NCI-H526 (cell line): ENCODE data around the gene ADGRA1.
"Not testable (repeated sequence)": the region's sequence is repeated elsewhere in the genome, so short reads cannot be mapped to it uniquely, and the experiment has no call there.

Experiments used
- DNase-seq, 2 experiments: peaks; one replicate each; lab custom pipeline; 2025; lab: John Stamatoyannopoulos, UW

Gene ADGRA1

DNA sequence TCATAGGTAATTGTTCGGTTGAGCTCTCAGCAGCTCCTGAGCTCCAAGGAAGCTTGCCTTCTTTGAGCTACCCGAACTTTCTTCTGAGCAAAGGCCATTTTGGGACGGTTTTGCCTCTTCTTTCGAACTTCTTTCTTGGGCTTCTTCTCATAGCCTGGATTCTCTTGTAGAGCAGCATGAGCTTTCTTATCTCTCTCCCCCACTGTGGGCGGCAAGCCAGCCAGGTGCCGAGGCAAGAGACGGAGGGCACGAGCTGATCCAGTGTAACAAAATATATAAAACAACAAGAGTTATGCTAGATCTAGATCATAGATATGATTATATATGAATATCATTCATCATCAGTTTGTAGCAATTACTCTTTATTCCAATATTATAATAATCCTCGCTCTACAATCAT is 55.8 kb downstream of the ADGRA1 start:
- DNase-seq, result no peak

GRCh38 chr10:133144771-133145170 is 57.0 kb downstream of the ADGRA1 start:
- DNase-seq, result no peak

DNA sequence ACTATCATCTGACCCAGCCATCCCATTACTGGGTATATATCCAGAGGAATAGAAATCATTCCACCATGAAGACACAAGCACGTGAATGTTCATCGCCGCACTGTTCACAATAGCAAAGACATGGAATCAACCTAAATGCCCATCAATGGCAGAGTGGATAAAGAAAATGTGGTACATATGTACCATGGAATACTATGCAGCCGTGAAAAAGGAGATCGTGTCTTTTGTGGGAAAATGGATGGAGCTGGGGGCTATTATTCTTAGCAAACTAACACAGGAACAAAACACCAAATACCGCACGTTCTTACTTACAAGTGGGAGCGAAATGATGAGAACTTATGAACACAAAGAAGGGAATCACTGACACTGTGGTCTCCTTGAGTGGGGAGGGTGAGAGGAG is 62.5 kb downstream of the ADGRA1 start:
- DNase-seq, result no peak

- no peak for DNase-seq
Measured at GRCh38 chr10:133150656-133151055, 62.9 kb downstream of the ADGRA1 start.

DNA sequence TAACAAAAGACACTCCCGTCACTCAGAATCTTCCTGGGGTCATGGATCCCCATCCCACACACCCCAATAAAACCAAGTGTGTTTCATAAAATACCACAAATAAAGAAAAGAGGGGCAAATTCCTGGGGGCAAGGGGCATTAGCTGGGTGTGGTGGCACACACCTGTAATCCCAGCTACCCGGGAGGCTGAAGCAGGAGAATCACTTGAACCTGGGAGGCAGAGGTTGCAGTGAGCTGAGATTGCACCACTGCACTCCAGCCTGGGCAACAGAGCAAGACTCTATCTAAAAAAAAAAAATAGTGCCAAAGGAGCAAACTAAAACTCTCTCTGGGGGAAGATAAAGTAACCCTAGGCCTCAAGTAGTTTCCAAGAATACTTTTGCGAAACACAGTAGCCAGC is 63.3 kb downstream of the ADGRA1 start:
- not testable (repeated sequence) for DNase-seq

DNA sequence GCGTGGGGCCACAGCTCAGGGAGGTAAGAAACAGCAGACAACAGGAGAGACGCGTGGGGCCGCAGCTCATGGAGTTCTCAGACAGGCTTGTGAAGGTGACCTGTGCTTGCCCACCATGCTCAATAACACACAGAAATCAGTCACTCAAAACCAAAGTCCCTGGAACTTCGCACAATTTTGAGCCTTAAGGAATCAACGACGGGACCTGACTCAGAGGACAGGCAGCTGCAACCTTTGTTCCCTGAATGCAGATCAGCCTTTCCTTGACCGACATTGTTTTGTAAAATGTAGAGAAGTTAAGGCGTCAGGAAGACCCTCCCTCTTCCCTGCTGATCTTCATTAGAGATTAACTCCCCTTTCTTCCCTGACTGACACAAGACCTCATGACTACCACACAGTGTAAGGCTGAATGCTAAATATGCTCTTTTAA is 63.8 kb downstream of the ADGRA1 start:
- DNase-seq, result no peak

GRCh38 chr10:133154411-133154810 is 66.7 kb downstream of the ADGRA1 start:
- DNase-seq, result no peak

DNA sequence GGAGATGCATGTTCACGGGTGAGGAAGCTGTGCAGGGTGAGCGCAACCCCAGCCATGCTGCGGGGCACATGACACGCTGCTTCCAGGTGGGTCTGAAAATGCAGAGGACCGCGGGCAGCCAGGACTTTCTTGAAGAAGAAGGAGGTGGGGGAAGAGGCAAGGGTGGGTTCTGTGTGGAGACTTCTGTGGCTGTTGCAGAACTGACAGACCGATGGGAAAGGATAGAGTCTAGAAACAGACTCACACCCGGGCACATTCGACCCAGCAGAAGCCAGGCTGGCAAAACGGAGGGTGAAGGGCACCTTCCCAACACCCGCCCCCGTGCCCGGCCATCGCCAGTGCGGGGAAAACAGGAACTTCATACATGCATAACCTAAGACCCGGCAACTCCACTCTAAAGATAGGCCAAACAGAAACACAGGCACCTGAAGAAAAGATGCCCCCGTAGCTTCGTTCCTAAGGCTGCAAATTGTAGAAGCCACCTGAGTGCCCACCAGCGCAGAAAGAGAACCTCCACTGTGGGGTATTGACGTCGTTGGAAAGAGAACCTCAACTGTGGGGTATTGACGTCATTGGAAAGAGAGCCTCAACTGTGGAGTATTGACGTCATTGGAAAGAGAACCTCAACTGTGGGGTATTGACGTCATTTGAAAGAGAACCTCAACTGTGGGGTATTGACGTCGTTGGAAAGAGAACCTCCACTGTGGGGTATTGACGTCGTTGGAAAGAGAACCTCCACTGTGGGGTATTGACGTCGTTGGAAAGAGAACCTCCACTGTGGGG is 67.5 kb downstream of the ADGRA1 start:
- DNase-seq, result no peak

- DNase-seq, result no peak
Measured at GRCh38 chr10:133156674-133157579, 69.2 kb downstream of the ADGRA1 start.

DNA sequence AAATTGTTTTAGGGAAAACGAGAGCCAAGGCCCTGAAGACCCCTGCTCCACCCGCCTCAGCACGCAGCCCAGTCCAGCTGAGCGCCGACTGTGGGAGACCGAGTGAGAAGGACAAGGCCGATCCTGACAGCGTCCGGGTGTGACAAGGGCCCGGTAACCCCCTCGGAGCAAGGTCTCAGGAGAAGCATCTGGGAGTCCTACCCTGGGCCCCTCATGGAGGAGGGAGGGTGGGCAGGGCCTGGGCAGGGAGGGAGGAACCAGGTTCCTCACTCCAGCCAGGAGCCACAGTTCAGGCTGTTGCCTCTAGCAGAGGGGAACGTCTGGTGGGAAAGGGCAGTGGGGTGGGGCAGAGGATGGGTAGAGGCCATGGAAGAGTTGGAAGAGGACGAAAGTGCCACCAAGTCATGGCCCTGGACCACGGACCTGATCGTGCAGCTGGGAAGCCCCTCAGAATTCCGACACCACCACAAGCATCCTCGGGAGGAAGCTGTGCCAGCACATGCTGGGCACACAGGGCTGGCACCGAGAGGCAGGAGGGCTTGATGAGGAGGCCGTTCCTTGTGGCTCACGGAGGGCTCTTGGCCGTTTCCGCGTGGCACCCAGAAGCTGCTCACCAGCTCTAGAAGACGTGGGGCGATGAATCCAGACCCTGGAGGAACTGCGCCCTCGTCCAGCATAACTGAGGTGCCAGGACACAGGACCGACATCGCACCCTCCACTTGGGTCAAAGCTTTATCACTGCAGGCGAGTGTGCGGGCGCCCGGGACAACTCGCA is 70.1 kb downstream of the ADGRA1 start:
- no peak for DNase-seq

GRCh38 chr10:133158437-133158755 is 70.7 kb downstream of the ADGRA1 start:
- no peak for DNase-seq

GRCh38 chr10:133158756-133159610 is 71.3 kb downstream of the ADGRA1 start:
- DNase-seq, result no peak

- no peak for DNase-seq
Measured at GRCh38 chr10:133159611-133159949, 71.9 kb downstream of the ADGRA1 start.

DNA sequence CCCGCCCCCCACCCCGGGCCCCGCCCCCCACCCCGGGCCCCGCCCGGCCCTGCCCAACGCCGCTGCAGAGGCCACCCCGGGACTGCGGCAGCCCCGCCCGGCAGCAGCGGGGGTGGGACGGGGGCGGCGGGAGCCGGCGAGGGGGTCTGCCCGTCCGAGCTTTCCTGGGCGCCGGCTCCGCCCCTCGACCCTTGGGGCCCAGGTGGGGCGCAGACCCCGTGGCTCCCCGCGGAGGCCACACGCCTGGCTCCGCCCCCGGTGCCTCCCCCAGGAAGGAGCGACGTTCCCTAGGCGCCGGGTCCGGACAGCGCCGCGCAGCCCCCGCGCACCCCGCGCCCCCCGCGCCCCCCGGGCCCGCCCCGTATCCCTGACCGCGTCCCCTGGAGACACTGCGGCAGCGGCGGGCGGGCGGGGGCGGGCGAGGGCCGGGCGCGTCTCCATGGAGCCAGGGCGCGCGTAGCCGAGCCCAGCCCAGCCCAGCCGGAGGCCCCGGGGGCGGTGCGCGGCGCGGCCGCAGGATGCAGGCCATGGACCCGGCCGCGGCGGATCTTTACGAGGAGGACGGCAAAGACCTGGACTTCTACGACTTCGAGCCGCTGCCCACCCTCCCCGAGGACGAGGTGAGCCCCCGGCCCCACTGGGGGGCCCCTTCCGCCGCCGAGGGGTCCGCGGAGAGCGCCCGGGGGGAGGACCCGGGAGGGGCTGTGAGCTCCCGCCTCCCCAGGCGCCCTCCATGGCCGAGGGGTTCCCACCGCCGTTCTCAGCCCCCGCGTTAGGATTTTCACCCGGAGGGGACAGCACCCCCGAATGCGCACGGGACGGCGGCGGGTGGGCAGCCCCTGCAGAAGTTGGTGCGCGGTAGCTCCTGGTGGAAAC is 72.5 kb downstream of the ADGRA1 start, which contains the start of gene KNDC1:
TSS of gene KNDC1 (plus strand) at position 270 of the 876 bp plus-strand sequence. CDS start at position 519, 249 bp downstream.
- DNase-seq, result peak in 1 of 2 experiments; percentile 37

- DNase-seq, result no peak
Measured at GRCh38 chr10:133160826-133161471, 73.2 kb downstream of the ADGRA1 start.

- DNase-seq, result no peak
Measured at GRCh38 chr10:133161486-133162109, 73.9 kb downstream of the ADGRA1 start.

DNA sequence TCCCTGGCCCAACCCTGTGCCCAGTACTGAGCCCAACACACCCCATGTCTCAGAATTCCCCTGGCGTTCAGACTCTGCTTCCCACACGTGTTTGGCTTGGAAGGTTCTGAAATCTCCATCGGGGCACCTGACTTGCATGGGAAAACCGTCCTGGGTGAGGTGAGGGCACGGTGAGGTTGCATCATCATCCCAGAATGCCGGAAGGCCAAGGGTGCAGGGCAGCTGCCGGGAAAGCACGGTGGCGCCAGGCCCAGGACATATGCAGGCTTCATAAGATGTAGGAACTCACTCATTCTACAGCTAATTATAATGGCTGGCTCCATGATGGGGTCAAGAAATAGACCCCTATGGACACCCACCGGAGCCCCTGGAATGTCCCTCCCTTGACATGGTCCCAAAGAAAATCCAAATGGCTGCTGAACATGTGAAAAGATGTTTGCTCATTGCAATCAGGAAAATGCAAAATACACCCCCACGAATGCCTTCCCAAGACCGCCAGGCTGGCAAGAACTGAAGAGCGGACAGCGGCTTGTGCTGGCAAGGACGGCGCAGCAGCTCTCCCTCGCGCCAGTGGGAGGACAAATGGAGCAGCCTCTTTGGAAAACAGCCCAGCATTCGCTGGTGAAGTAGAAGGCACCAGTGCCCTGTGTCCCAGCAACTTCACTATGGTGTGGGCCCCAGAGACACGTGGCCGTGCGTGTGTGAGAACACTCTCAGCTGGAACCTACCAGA is 74.6 kb downstream of the ADGRA1 start:
- DNase-seq, result no peak
